Measurements from ENCODE around the gene TTYH1. TPM values are rescaled to one million over a fixed set of nuclear protein-coding genes. Genes with fewer than 3 reads are reported as not detected.
A peak's percentile ranks its signal among the peaks of the same experiment; 100 is the strongest.

TTYH1 gene
- total and polyA plus RNA-seq, 9 of the 15 experiments (the other 6 are each of a cell fraction or from before 2014, with no cell fraction given): 0.08 TPM; not detected in 8

GRCh38 chr19:54436628-54437252 is 21.5 kb downstream of the TTYH1 start:
- BruUV-seq (replicated peaks): no TSS peak
- intact Hi-C loops (cut with micrococcal nuclease): no loop called here
- TF ChIP-seq, protein P1, sequence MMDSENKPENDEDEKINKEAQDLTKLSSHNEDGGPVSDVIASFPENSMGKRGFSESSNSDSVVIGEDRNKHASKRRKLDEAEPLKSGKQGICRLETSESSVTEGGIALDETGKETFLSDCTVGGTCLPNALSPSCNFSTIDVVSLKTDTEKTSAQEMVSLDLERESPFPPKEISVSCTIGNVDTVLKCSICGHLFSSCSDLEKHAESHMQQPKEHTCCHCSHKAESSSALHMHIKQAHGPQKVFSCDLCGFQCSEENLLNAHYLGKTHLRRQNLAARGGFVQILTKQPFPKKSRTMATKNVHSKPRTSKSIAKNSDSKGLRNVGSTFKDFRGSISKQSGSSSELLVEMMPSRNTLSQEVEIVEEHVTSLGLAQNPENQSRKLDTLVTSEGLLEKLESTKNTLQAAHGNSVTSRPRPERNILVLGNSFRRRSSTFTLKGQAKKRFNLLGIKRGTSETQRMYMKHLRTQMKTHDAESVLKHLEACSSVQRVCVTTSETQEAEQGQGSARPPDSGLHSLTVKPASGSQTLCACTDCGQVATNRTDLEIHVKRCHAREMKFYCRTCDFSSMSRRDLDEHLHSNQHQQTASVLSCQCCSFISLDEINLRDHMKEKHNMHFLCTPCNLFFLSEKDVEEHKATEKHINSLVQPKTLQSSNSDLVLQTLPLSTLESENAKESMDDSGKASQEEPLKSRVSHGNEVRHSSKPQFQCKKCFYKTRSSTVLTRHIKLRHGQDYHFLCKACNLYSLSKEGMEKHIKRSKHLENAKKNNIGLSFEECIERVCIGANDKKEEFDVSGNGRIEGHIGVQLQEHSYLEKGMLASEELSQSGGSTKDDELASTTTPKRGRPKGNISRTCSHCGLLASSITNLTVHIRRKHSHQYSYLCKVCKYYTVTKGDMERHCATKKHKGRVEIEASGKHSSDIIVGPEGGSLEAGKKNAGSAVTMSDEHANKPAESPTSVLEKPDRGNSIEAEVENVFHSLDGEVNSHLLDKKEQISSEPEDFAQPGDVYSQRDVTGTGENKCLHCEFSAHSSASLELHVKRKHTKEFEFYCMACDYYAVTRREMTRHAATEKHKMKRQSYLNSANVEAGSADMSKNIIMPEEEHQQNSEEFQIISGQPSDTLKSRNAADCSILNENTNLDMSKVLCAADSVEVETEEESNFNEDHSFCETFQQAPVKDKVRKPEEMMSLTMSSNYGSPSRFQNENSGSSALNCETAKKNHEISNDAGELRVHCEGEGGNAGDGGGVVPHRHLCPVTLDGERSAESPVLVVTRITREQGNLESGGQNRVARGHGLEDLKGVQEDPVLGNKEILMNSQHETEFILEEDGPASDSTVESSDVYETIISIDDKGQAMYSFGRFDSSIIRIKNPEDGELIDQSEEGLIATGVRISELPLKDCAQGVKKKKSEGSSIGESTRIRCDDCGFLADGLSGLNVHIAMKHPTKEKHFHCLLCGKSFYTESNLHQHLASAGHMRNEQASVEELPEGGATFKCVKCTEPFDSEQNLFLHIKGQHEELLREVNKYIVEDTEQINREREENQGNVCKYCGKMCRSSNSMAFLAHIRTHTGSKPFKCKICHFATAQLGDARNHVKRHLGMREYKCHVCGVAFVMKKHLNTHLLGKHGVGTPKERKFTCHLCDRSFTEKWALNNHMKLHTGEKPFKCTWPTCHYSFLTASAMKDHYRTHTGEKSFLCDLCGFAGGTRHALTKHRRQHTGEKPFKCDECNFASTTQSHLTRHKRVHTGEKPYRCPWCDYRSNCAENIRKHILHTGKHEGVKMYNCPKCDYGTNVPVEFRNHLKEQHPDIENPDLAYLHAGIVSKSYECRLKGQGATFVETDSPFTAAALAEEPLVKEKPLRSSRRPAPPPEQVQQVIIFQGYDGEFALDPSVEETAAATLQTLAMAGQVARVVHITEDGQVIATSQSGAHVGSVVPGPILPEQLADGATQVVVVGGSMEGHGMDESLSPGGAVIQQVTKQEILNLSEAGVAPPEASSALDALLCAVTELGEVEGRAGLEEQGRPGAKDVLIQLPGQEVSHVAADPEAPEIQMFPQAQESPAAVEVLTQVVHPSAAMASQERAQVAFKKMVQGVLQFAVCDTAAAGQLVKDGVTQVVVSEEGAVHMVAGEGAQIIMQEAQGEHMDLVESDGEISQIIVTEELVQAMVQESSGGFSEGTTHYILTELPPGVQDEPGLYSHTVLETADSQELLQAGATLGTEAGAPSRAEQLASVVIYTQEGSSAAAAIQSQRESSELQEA (IDR thresholded peaks at IDR 0.05; ENCODE audit: low read depth): no peak
- no peak for TF ChIP-seq XRCC3 (IDR thresholded peaks at IDR 0.05)
- no peak for TF ChIP-seq PHB2 (IDR thresholded peaks at IDR 0.05; ENCODE audit: low read depth)
- TF ChIP-seq, protein P2, sequence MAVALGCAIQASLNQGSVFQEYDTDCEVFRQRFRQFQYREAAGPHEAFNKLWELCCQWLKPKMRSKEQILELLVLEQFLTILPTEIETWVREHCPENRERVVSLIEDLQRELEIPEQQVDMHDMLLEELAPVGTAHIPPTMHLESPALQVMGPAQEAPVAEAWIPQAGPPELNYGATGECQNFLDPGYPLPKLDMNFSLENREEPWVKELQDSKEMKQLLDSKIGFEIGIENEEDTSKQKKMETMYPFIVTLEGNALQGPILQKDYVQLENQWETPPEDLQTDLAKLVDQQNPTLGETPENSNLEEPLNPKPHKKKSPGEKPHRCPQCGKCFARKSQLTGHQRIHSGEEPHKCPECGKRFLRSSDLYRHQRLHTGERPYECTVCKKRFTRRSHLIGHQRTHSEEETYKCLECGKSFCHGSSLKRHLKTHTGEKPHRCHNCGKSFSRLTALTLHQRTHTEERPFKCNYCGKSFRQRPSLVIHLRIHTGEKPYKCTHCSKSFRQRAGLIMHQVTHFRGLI (CRISPR knock-in tag; IDR thresholded peaks at IDR 0.05): no peak
- no peak for TF ChIP-seq E2F5 (CRISPR knock-in tag; IDR thresholded peaks at IDR 0.05)
- TF ChIP-seq ETS2 (tag; IDR thresholded peaks at IDR 0.05; ENCODE audit: borderline replicate concordance, poor library complexity, severe bottlenecking): no peak
- no peak for TF ChIP-seq ETV1 (tag; conservative IDR thresholded peaks at IDR 0.05; ENCODE audit: low read depth)
- no peak for TF ChIP-seq E2F4 (CRISPR knock-in tag; IDR thresholded peaks at IDR 0.05; ENCODE audit: low read depth)
- no peak for TF ChIP-seq ZNF79 (CRISPR knock-in tag; IDR thresholded peaks at IDR 0.05; ENCODE audit: low read depth)
- TF ChIP-seq KLF1 (tag; IDR thresholded peaks at IDR 0.05): no peak

More at GRCh38 chr19:54436628-54437252, 21.5 kb downstream of the TTYH1 start:
- FAIRE-seq (no peak), DNase-seq (ENCODE audit: extremely low read depth in 1 of 4, low spot score in 3 of 4) (no peak), ATAC-seq (no peak)
- Histone ChIP-seq H3K27ac (ENCODE audit: extremely low read depth, low read depth, low read length) (no peak overlapping the region), H3K9me1 (ENCODE audit: control insufficient read depth, insufficient read depth, low read length) (no peaks in the 10 kb centered on the region), H3K4me2 (ENCODE audit: insufficient read depth, low read length) (no peak overlapping the region), H3K79me2 (ENCODE audit: control insufficient read depth, insufficient read depth, low read length) (peaks cover 6% of the 10 kb centered on the region; the same call in 2 of the 3 replicates), H3K9ac (ENCODE audit: insufficient read depth in 1 of 2, low read depth in 2 of 2, low read length in 2 of 2) (0 out of 4 replicates have a peak overlapping the region, but pooled peaks of 1 of the 2 experiments have one; percentile 35), H3K4me3 (no peak overlapping the region), H3K36me3 (ENCODE audit: control insufficient read depth, insufficient read depth, low read length) (peaks cover 12% of the 10 kb centered on the region; the same call in 1 of the 3 replicates), H3K4me1 (replicated peaks in 1 of 2; ENCODE audit: control insufficient read depth in 2 of 2, insufficient read depth in 2 of 2, low read length in 2 of 2) (peaks cover 0 to 20% of the 10 kb centered on the region in 2 experiments; a peak in 2 of 5 replicates), H2AFZ (ENCODE audit: low read depth, low read length) (no peak overlapping the region), H3K27me3 (ENCODE audit: control insufficient read depth in 2 of 2, insufficient read depth in 2 of 2, low read length in 2 of 2) (no peaks in the 10 kb centered on the region), H3K9me3 (replicated peaks; ENCODE audit: control insufficient read depth, insufficient read depth, low read depth, low read length) (no peaks in the 10 kb centered on the region), H4K20me1 (replicated peaks; ENCODE audit: control insufficient read depth, insufficient read depth, low read length) (peaks cover 10% of the 10 kb centered on the region; the same call in 1 of the 2 replicates)
- 72% methylated on average over 10 of the region's 10 CpGs for WGBS (ENCODE audit: insufficient coverage, low coverage, missing lambda C conversion rate)
- POLR2A ChIA-PET: interaction anchor here (1.2 kb wide), 1 partner anchor 12 kb away, joined by 3 read pairs; no protein-coding TSS in a partner anchor
- CTCF ChIA-PET (ENCODE audit: low intra/inter-chr PET ratio): no interaction called here
- in situ Hi-C loops (cut with MboI): no loop called here

Data from K562 (cell line).